Measurements from ENCODE around the gene ZBTB8A.

GRCh38 chr1:32536764-32537163 is 2.5 kb upstream of the ZBTB8A start:
- TF ChIP-seq CTCF (IDR thresholded peaks at IDR 0.05 in 4 of 5, conservative IDR thresholded peaks at IDR 0.05 in 1 of 5) (no peak), POLR2A (IDR thresholded peaks at IDR 0.05) (no peak)
